Neuronal stem cell (in vitro differentiated cells): ENCODE data around the gene KCNIP4.

Experiments used
- DNase-seq: peaks from one replicate; pipeline ENCODE4 v3.0.0-alpha.2; 2013; ENCODE audit warnings: low spot score
- H2AFZ ChIP-seq: one replicate; pipeline ENCODE4 v1.6.1; 2013; ENCODE audit warnings: mild to moderate bottlenecking, low read length, inconsistent platforms
- H2AK5ac ChIP-seq: 2 replicates; pipeline ENCODE4 v1.6.1; 2013; ENCODE audit warnings: low read depth, mild to moderate bottlenecking, inconsistent platforms, low read length, moderate library complexity, mixed read lengths
- H2BK120ac ChIP-seq: 2 replicates; pipeline ENCODE4 v1.6.1; 2013; ENCODE audit warnings: low read depth, mild to moderate bottlenecking, inconsistent platforms, low read length, moderate library complexity, mixed read lengths
- H2BK12ac ChIP-seq: one replicate; pipeline ENCODE4 v1.6.1; 2013; ENCODE audit warnings: low read length, inconsistent platforms
- H2BK15ac ChIP-seq: 2 replicates; pipeline ENCODE4 v1.6.1; 2013; ENCODE audit warnings: mild to moderate bottlenecking, low read length, inconsistent platforms, mixed read lengths
- H2BK5ac ChIP-seq: one replicate; pipeline ENCODE4 v1.6.1; 2013; ENCODE audit warnings: inconsistent platforms, mild to moderate bottlenecking, low read length, moderate library complexity
- H3K14ac ChIP-seq: one replicate; pipeline ENCODE4 v1.6.1; 2013; ENCODE audit warnings: low read length, inconsistent platforms
- H3K18ac ChIP-seq: 2 replicates; pipeline ENCODE4 v1.6.1; 2013; ENCODE audit warnings: low read length, inconsistent platforms
- H3K23ac ChIP-seq: 2 replicates; pipeline ENCODE4 v1.6.1; 2013; ENCODE audit warnings: low read depth, mild to moderate bottlenecking, mixed read lengths, low read length, inconsistent platforms; ENCODE audit not compliant: poor library complexity
- H3K27ac ChIP-seq: replicated peaks from 3 replicates; pipeline ENCODE4 v1.5.1; 2013; ENCODE audit warnings: low read length, inconsistent platforms
- H3K27me3 ChIP-seq, 3 experiments: 2 replicates each; pipeline ENCODE4 v1.6.1; 2013; ENCODE audit warnings: low read length in 3 of 3, mild to moderate bottlenecking in 2 of 3, inconsistent platforms in 1 of 3, low read depth in 1 of 3, mixed read lengths in 1 of 3, moderate library complexity in 1 of 3; ENCODE audit not compliant: control insufficient read depth in 3 of 3, insufficient read depth in 3 of 3
- H3K36me3 ChIP-seq, 2 donors: replicated peaks in 1 of 2; 2 replicates each; pipeline ENCODE4 v1.6.1; 2013; ENCODE audit warnings: low read length in 2 of 2; ENCODE audit not compliant: control insufficient read depth in 2 of 2, insufficient read depth in 2 of 2
- H3K4ac ChIP-seq: 2 replicates; pipeline ENCODE4 v1.6.1; 2013; ENCODE audit warnings: inconsistent platforms, mild to moderate bottlenecking, low read length, moderate library complexity
- H3K4me1 ChIP-seq, 2 donors: 1 replicate in 1 of 2; 2 replicates in 1 of 2; pipeline ENCODE4 v1.6.1; 2013; ENCODE audit warnings: low read length in 2 of 2, low read depth in 1 of 2; ENCODE audit not compliant: control insufficient read depth in 2 of 2, insufficient read depth in 1 of 2
- H3K4me2 ChIP-seq: one replicate; pipeline ENCODE4 v1.6.1; 2013; ENCODE audit warnings: mild to moderate bottlenecking, low read length, inconsistent platforms; ENCODE audit not compliant: insufficient read depth, poor library complexity, severe bottlenecking
- H3K4me3 ChIP-seq, 2 donors: 2 replicates each; pipeline ENCODE4 v1.5.1; 2013; ENCODE audit warnings: low read length in 2 of 2, mild to moderate bottlenecking in 2 of 2, inconsistent platforms in 1 of 2, moderate library complexity in 1 of 2
- H3K79me1 ChIP-seq: one replicate; pipeline ENCODE4 v1.6.1; 2013; ENCODE audit warnings: low read depth, mild to moderate bottlenecking, inconsistent platforms, low read length, moderate library complexity
- H3K9ac ChIP-seq: one replicate; pipeline ENCODE4 v1.6.1; 2013; ENCODE audit warnings: mild to moderate bottlenecking, low read depth, low read length, inconsistent platforms; ENCODE audit not compliant: poor library complexity
- H3K9me3 ChIP-seq, 2 donors: replicated peaks in 1 of 2; 2 replicates each; pipeline versions ENCODE3 to v1.6.1; 2013; ENCODE audit warnings: low read length in 2 of 2, mild to moderate bottlenecking in 2 of 2, inconsistent platforms in 1 of 2, low read depth in 1 of 2, mixed read lengths in 1 of 2, moderate library complexity in 1 of 2; ENCODE audit not compliant: control insufficient read depth in 2 of 2, insufficient read depth in 1 of 2
- H4K8ac ChIP-seq: one replicate; pipeline ENCODE4 v1.6.1; 2013; ENCODE audit warnings: low read depth, mild to moderate bottlenecking, inconsistent platforms, low read length, moderate library complexity
- H4K91ac ChIP-seq: one replicate; pipeline ENCODE4 v1.6.1; 2013; ENCODE audit warnings: low read length, low read depth, mild to moderate bottlenecking, inconsistent platforms; ENCODE audit not compliant: poor library complexity
- WGBS, 2 donors: extraction: QIAGEN DNeasy Blood & Tissue Kit; methylation state at CpG; one replicate each; pipeline ENCODE4 v1.1.7; 2013; ENCODE audit warnings: missing lambda C conversion rate in 2 of 2, mixed read lengths in 1 of 2; ENCODE audit not compliant: insufficient read length in 2 of 2, insufficient replicate concordance in 1 of 2; ENCODE audit errors: extremely low coverage in 2 of 2; 5-methylcytosine and 5-hydroxymethylcytosine counted together

KCNIP4 gene

GRCh38 chr4:21979196-21979595, 30.6 kb upstream of the KCNIP4 start:
- no peak overlapping the region for H3K23ac ChIP-seq
- no CpG with 5 or more reads among the region's 1 CpG for WGBS, 2 donors
- no peak overlapping the region for H3K4ac ChIP-seq
- no peak overlapping the region for H4K8ac ChIP-seq
- no peak overlapping the region for H2BK15ac ChIP-seq
- no peaks in the 10 kb centered on the region for H3K36me3 ChIP-seq
- no peak overlapping the region for H2BK120ac ChIP-seq
- no peak overlapping the region for H2BK12ac ChIP-seq
- H2AFZ ChIP-seq, result no peak overlapping the region
- H3K18ac ChIP-seq, result no peak overlapping the region
- H3K9ac ChIP-seq, result no peak overlapping the region
- no peak overlapping the region for H3K14ac ChIP-seq
- no peak overlapping the region for H2BK5ac ChIP-seq
- no peak overlapping the region for H3K4me2 ChIP-seq
- peaks cover 0 to 4% of the 10 kb centered on the region in 2 donors for H3K4me1 ChIP-seq
- H4K91ac ChIP-seq, result no peak overlapping the region
- no peak overlapping the region for H2AK5ac ChIP-seq
- no peaks in the 10 kb centered on the region for H3K79me1 ChIP-seq
- H3K27me3 ChIP-seq, result no peaks in the 10 kb centered on the region
- no peak for DNase-seq
- no peak overlapping the region for H3K4me3 ChIP-seq
- no peaks in the 10 kb centered on the region for H3K9me3 ChIP-seq
- H3K27ac ChIP-seq, result no peak overlapping the region

GRCh38 chr4:21976166-21976565, 27.6 kb upstream of the KCNIP4 start:
- Histone ChIP-seq H2BK12ac (no peak overlapping the region), H3K14ac (no peak overlapping the region), H3K27ac (no peak overlapping the region), H3K4me1 (no peaks in the 10 kb centered on the region), H3K23ac (no peak overlapping the region), H3K27me3 (no peaks in the 10 kb centered on the region), H4K91ac (no peak overlapping the region), H3K4me2 (no peak overlapping the region), H3K9me3 (no peaks in the 10 kb centered on the region), H3K18ac (no peak overlapping the region), H3K4ac (no peak overlapping the region), H3K9ac (no peak overlapping the region), H3K79me1 (no peaks in the 10 kb centered on the region), H2AK5ac (no peak overlapping the region), H3K4me3 (no peak overlapping the region), H4K8ac (no peak overlapping the region), H2BK120ac (no peak overlapping the region), H2BK15ac (no peak overlapping the region), H2AFZ (no peak overlapping the region), H3K36me3 (no peaks in the 10 kb centered on the region), H2BK5ac (no peak overlapping the region)
- WGBS, 2 donors, result no CpG with 5 or more reads among the region's 1 CpG
- no peak for DNase-seq

GRCh38 chr4:21973850-21974249, 25.3 kb upstream of the KCNIP4 start:
- Histone ChIP-seq H2BK120ac (no peak overlapping the region), H3K36me3 (no peaks in the 10 kb centered on the region), H3K4ac (no peak overlapping the region), H2AFZ (no peak overlapping the region), H3K9me3 (no peaks in the 10 kb centered on the region), H2BK5ac (no peak overlapping the region), H3K4me1 (no peaks in the 10 kb centered on the region), H3K27ac (no peak overlapping the region), H2BK12ac (no peak overlapping the region), H4K8ac (no peak overlapping the region), H3K79me1 (no peaks in the 10 kb centered on the region), H3K23ac (no peak overlapping the region), H3K9ac (no peak overlapping the region), H2AK5ac (no peak overlapping the region), H3K4me2 (no peak overlapping the region), H3K14ac (no peak overlapping the region), H2BK15ac (no peak overlapping the region), H3K18ac (no peak overlapping the region), H3K27me3 (no peaks in the 10 kb centered on the region), H4K91ac (no peak overlapping the region), H3K4me3 (no peak overlapping the region)
- DNase-seq, result no peak
- WGBS, 2 donors, result no CpG with 5 or more reads among the region's 3 CpGs

GRCh38 chr4:21964762-21965319, 16.3 kb upstream of the KCNIP4 start:
- Histone ChIP-seq H2BK12ac (no peak overlapping the region), H3K4me2 (no peak overlapping the region), H3K27ac (no peak overlapping the region), H3K9me3 (no peaks in the 10 kb centered on the region), H3K4me3 (no peak overlapping the region), H3K18ac (no peak overlapping the region), H3K36me3 (no peaks in the 10 kb centered on the region), H2BK120ac (no peak overlapping the region), H3K14ac (no peak overlapping the region), H4K8ac (no peak overlapping the region), H2BK15ac (no peak overlapping the region), H4K91ac (no peak overlapping the region), H3K4me1 (no peaks in the 10 kb centered on the region), H3K79me1 (no peaks in the 10 kb centered on the region), H3K23ac (no peak overlapping the region), H2AK5ac (no peak overlapping the region), H3K27me3 (no peaks in the 10 kb centered on the region), H3K9ac (no peak overlapping the region), H3K4ac (no peak overlapping the region), H2AFZ (no peak overlapping the region), H2BK5ac (no peak overlapping the region)
- no CpG with 5 or more reads among the region's 3 CpGs for WGBS, 2 donors
- DNase-seq, result no peak
